ELR (cell line): ENCODE measurements around the gene CCSER2.

Experiments used
- DNase-seq: peaks from one replicate; pipeline ENCODE4 v3.0.0-alpha.2; 2015; ENCODE audit warnings: low read depth

The CCSER2 gene

DNA sequence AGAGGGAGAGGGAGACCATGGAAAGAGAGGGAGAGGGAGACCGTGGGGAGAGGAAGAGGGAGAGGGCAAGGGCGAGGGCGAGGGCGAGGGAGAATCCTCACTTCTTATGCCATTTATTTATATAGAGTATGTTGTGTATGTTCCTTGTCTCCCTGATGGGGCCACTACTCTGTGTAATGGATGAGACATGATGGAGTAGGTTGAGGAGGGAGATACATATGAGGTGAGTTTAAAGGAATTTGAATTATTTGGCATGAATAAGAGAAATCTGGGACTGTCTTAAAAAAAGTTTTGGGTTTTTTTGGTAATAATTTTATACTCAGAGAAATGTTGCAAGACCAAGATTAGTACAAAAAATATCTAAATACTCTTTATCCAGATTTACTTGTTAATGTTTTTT, 20.1 kb downstream of the CCSER2 start:
- peak; percentile 82 for DNase-seq

DNA sequence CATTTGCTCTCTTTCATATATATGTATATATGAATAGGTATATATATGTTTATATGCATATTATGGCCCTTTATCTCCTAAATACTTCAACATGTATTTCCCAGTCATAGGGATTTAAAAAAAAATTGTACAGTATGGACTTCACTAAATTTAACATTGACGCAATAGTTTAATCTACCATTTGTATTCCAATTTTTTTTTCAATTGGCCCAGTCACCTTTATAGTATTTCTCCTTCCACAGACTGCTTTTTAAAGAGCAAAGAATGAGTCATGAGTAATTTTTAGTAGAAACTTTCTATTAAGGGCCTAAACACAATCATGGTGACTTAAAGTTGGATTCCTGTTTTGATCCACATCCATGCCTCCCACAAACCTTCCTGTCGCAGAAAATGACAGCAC, 20.5 kb downstream of the CCSER2 start:
- peak; percentile 84 for DNase-seq

- DNase-seq, result peak; percentile 73
Observed at GRCh38 chr10:84352251-84352842, 24.0 kb downstream of the CCSER2 start.

- DNase-seq, result no peak
Observed at GRCh38 chr10:84353052-84353803, 24.8 kb downstream of the CCSER2 start.

DNA sequence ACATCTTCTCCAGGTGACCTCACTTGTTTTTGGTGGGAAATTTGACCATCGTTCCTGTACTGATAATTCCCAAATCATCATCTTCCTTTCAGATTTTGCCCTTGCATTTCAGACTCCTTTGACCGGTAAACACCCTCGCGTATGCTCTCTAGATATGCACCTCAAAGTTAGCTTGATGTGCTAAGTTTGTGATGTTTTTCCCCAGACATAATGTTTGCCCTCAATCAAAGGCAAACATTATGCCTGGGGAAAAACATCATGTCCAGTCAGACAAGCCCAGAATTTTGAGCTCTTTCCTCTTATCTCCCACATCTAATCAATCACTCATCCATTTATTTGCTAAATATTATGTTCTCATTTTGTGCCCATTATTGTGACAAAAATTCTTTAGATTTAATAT, 26.2 kb downstream of the CCSER2 start:
- no peak for DNase-seq

DNA sequence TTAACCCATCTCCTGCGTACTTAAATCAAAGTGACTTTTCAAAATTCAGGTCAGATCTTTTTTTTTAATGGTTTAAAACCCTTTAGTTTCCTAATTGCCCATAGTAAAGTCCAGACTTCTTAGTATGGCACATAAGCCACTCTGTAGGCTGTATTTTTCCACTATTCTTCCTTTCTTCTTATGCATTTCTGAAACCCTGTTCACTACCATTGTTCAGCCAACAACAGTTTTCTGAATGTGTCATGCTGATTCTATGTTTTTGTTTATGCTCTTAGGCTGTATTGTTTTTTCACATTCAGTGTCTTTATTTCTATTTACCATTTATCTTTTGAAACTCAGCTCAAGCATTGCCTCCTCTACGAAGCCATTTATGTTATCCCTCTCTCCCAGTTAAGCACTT, 26.7 kb downstream of the CCSER2 start:
- DNase-seq, result no peak

- no peak for DNase-seq
Observed at GRCh38 chr10:84356928-84357327, 28.5 kb downstream of the CCSER2 start.

DNA sequence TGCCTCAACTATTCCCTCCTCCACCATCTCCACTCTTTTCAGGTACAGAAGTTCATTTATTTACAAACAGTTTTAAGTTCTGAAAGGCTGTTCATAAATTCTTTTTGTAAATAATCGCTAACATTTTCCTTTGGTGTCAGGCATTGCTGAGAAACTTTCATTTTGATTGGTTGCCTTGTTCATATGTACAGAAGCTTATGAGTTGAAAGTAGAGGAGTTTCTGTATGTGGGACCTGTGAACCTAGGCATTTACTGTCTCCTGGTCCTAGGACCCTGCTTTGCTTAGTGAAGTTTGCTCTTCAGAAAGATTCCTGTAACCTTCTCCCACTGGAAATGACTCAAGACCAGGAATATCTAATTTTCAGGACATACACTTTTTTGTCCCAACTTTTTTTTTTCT, 30.4 kb downstream of the CCSER2 start:
- no peak for DNase-seq

- DNase-seq, result peak; percentile 37
Observed at GRCh38 chr10:84360637-84361365, 32.4 kb downstream of the CCSER2 start.

GRCh38 chr10:84365335-84365881, 37.0 kb downstream of the CCSER2 start:
- no peak for DNase-seq

GRCh38 chr10:84366041-84366440, 37.7 kb downstream of the CCSER2 start:
- DNase-seq, result no peak

GRCh38 chr10:84367256-84367655, 38.9 kb downstream of the CCSER2 start:
- no peak for DNase-seq

- no peak for DNase-seq
Observed at GRCh38 chr10:84368828-84369227, 40.4 kb downstream of the CCSER2 start.

GRCh38 chr10:84370283-84370682, 41.9 kb downstream of the CCSER2 start:
- DNase-seq, result no peak

- DNase-seq, result no peak
Observed at GRCh38 chr10:84371944-84372343, 43.6 kb downstream of the CCSER2 start.

GRCh38 chr10:84373000-84373399, 44.6 kb downstream of the CCSER2 start:
- DNase-seq, result no peak

DNA sequence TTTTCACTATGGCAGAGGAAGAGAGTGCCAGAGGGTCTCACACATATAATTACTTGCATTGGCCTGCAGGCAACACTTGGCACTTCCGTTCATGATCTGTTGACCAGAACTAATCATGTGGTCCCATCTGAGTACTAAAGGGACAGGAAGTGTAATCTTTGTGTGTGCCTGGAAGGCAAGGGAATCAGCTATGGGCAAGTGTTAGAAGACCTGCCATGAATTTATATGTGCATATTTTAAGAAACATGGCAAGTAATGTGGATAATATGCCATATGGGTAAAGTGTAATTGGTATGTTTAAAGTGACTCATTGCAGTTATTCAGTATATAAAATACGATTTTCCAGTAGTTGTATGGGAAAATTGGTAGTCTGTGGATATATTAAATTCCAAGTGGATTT, 46.1 kb downstream of the CCSER2 start:
- no peak for DNase-seq

DNA sequence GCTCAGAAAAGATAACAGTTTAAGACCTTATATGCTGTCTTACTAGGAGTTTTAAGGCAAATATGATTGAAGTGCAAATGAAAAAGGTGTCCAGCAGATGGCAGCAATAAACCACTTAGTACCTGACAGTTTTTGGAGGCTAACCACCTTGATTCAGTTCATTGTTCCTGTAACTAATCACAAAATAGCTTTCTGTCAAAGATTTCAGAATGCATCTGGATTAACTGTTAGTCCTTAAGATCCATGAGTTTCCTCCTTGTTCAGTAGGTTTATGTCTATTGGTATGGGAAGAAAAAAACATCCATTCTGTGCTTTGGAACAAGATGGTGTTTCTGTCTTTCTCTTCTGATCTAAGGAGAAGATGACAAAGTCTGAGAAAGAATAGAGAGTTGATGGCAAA, 46.6 kb downstream of the CCSER2 start:
- peak; percentile 65 for DNase-seq

DNA sequence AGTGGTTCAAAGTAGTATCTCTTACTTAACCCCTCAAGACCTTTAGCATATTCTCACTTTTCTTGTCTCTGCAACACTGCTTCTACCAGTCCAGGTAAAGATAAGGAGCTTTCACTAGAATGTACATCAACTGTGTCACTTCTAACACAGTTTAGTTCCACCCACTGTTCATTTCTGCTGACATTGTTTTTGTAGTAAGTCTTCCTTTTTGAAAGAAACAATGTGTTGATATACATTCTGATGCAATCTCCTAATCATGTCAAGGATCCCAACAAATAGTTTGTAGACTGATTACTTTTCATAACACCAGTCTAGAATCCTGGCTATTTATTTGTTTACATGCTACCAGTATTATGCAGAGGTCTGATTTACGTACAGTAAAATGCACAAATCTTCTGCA, 47.5 kb downstream of the CCSER2 start:
- DNase-seq, result no peak

GRCh38 chr10:84388148-84388547, 59.8 kb downstream of the CCSER2 start:
- no peak for DNase-seq

- DNase-seq, result no peak
Observed at GRCh38 chr10:84390364-84390763, 62.0 kb downstream of the CCSER2 start.

- DNase-seq, result no peak
Observed at GRCh38 chr10:84391326-84391725, 62.9 kb downstream of the CCSER2 start.

- DNase-seq, result no peak
Observed at GRCh38 chr10:84392181-84392580, 63.8 kb downstream of the CCSER2 start.
